Dendritic cell treated with granulocyte-macrophage colony-stimulating factor and Interleukin-4, amounts not matched to agents 40 ng/mL and 50 ng/mL, for 4 days (primary cell): ENCODE results near the gene RFESD.
"Not testable (repeated sequence)": the region's sequence is repeated elsewhere in the genome, so short reads cannot be mapped to it uniquely, and the experiment has no call there.

Experiments used
- H3K27ac Mint-ChIP-seq: one replicate; pipeline ENCODE4 v1.8.0; 2022; ENCODE audit warnings: mild to moderate bottlenecking, mixed read lengths
- H3K27me3 Mint-ChIP-seq: one replicate; pipeline ENCODE4 v1.8.0; 2022; ENCODE audit warnings: mild to moderate bottlenecking, mixed read lengths
- H3K36me3 Mint-ChIP-seq: one replicate; pipeline ENCODE4 v1.8.0; 2022; ENCODE audit warnings: low read depth, mixed read lengths
- H3K4me1 Mint-ChIP-seq: one replicate; pipeline ENCODE4 v1.8.0; 2022; ENCODE audit warnings: low read depth, mixed read lengths
- H3K4me3 Mint-ChIP-seq: one replicate; pipeline ENCODE4 v1.8.0; 2022; ENCODE audit warnings: mild to moderate bottlenecking, moderate library complexity, mixed read lengths
- H3K9me3 Mint-ChIP-seq: one replicate; pipeline ENCODE4 v1.8.0; 2022; ENCODE audit warnings: mixed read lengths
- intact Hi-C: fragments of 100-400 bp; cut with micrococcal nuclease; formaldehyde crosslinking; loops from one replicate; pipeline ENCODE4 v1.15.0; 2022

The RFESD gene

DNA sequence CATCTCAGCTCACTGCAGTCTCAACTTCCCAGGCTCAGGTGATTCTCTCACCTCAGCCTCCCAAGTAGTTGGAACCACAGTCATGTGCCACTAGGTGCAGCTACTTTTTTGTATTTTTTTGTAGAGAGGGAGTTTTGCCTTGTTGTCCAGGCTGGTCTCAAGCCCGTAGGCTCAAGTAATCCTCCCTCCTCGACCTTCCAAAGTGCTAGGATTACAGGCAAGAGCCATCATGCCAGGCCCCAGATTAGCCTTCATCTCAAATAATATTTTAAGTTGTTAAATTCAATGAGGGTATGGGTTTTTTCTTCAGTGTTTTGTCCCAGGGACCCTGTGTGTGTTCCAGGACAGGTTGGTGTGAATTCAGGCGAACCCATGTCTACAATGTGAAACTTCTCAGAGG is 12.5 kb upstream of the RFESD start:
- H3K4me3 Mint-ChIP-seq: no peak overlapping the region
- H3K27ac Mint-ChIP-seq: no peak overlapping the region

DNA sequence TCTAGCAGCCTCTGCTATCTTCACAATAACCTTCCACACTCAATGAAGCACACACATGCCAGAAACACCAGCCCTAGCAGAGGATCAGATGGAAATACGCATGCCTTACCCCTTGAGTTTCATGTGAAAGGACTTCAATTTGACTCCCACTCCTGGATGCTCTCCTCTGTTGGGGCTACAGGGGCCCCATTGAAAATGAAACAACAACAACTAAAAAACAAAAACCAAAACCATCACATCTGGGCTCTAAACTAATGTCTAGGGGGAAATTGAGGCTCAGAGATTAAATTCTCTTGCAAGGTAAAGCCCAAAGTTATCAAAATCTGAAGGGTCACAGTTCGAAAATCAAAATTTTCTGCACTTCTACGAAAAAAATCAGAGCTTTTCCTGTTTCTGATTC is 7.9 kb upstream of the RFESD start:
- H3K36me3 Mint-ChIP-seq: no peaks in the 10 kb centered on the region
- H3K27me3 Mint-ChIP-seq: peaks cover 2% of the 10 kb centered on the region
- H3K4me3 Mint-ChIP-seq: no peak overlapping the region
- no peaks in the 10 kb centered on the region for H3K9me3 Mint-ChIP-seq
- no peaks in the 10 kb centered on the region for H3K4me1 Mint-ChIP-seq
- H3K27ac Mint-ChIP-seq: no peak overlapping the region
- intact Hi-C loops: no loop called here

More for the DNA sequence above, 12.5 kb upstream of the RFESD start:
- H3K36me3 Mint-ChIP-seq: no peaks in the 10 kb centered on the region
- intact Hi-C loops: no loop called here
- H3K27me3 Mint-ChIP-seq: no peaks in the 10 kb centered on the region
- H3K9me3 Mint-ChIP-seq: peaks cover 9% of the 10 kb centered on the region
- peaks cover 16% of the 10 kb centered on the region for H3K4me1 Mint-ChIP-seq

DNA sequence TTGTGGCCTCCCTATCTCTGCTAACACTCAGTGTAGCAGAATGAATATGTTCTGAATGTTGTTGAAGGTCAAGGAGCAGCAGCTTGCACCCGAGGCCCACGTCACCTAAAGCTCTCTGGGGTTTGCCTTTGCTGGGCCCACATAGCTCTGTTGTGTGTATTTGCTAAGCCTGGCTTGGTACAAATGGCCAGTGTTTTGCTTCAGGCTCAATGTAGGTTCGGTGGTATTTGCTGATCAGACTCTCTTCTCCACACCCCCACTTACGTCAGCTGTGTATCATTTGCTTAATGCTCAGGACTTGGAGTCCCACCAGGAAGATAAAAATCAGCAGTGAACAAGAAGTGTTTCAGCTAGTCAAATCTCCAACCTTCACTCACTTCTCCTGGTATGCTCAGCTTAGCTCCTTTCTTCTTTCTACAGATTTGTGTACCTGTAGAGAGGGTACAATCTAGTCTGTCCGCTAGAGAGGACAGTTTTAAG is 4.8 kb upstream of the RFESD start:
- intact Hi-C loops: loop anchor here (10.0 kb wide), 2 partner anchors 323 to 963 kb away; partner anchors contain the start of gene ELL2
- Mint-ChIP-seq H3K27ac (no peak overlapping the region), H3K4me3 (no peak overlapping the region)

DNA sequence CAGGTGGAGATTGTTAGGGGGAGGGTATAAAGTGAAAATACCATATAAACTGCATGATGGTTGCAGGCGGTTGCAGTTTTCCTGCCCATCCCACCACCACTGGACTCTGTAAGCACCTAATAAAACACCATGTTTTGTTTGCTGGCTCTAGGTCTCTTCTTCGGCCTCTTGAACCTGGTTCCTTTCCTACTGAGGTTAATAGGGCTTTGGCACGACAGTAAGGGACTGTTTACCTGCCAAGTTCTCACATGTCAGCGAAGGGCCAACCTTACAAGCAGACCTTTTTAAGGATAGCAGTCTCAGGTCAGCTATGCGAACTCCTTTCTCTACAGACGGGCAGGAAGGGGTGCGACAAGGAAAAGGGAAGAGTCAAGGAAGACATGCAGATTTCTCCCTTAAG is 3.4 kb upstream of the RFESD start:
- intact Hi-C loops: loop anchor here (10.0 kb wide), 2 partner anchors 322 to 962 kb away; partner anchors contain the start of gene ELL2
- H3K4me1 Mint-ChIP-seq: peaks cover 6% of the 10 kb centered on the region
- H3K27me3 Mint-ChIP-seq: peaks cover 2% of the 10 kb centered on the region
- no peaks in the 10 kb centered on the region for H3K9me3 Mint-ChIP-seq
- H3K36me3 Mint-ChIP-seq: no peaks in the 10 kb centered on the region
- H3K4me3 Mint-ChIP-seq: no peak overlapping the region
- no peak overlapping the region for H3K27ac Mint-ChIP-seq

More for the DNA sequence above, 4.8 kb upstream of the RFESD start:
- Mint-ChIP-seq H3K9me3 (no peaks in the 10 kb centered on the region), H3K4me1 (peaks cover 6% of the 10 kb centered on the region), H3K27me3 (peaks cover 2% of the 10 kb centered on the region), H3K36me3 (no peaks in the 10 kb centered on the region)

DNA sequence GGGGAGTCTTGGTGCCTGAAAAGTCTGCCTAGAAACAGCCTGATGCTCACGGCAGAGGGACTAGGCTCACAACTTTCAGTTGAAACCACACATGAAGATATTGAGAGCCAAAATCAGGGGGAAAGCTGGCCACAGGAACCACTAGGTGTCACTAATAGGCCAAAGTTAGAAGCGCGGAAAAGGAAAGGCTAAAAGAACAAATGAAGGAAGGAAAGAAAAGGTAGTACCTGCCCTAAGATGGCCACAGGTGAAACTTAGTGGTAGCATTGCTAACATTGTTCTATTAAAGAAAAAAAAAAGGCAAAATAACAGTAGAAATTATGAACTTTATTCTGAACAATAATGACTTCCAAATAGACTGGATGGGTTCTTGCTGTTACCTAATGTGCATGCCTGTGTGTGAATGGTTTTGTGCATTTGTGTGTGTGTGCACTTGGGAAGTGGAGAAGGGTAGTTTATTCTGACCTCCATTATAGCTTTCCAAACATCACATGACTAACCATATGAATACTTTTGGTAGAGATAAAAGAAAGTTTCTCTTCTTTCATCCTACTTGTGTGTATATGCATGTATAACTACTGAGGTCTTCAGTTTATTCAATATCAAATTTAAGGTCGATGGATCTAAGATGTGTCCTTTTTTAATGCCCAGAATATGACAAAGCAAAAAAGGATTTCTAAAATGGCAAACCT is 2.1 kb upstream of the RFESD start:
- Mint-ChIP-seq H3K36me3 (no peaks in the 10 kb centered on the region), H3K4me1 (peaks cover 6% of the 10 kb centered on the region), H3K27me3 (no peaks in the 10 kb centered on the region), H3K4me3 (no peak overlapping the region), H3K9me3 (no peaks in the 10 kb centered on the region), H3K27ac (no peak overlapping the region)
- intact Hi-C loops: loop anchor here (10.0 kb wide), 2 partner anchors 320 to 960 kb away; partner anchors contain the start of gene ELL2

DNA sequence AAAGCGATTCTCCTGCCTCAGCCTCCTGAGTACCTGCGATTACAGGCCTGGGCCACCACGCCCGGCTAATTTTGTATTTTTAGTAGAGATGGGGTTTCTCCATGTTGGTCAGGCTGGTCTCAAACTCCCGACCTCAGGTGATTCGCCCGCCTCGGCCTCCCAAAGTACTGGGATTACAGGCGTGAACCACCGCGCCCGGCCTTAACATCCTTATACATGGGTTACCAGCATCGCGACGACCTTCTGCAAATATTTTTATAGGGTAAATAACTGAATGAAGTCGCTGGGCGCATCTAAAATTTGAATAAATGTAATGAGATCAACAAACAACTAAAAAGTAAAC is 380 bp upstream of the RFESD start:
- intact Hi-C loops: loop anchor here (2.0 to 10.0 kb wide), 3 partner anchors 197 to 959 kb away; partner anchors contain the start of gene ELL2
- H3K27me3 Mint-ChIP-seq: not testable (repeated sequence)

DNA sequence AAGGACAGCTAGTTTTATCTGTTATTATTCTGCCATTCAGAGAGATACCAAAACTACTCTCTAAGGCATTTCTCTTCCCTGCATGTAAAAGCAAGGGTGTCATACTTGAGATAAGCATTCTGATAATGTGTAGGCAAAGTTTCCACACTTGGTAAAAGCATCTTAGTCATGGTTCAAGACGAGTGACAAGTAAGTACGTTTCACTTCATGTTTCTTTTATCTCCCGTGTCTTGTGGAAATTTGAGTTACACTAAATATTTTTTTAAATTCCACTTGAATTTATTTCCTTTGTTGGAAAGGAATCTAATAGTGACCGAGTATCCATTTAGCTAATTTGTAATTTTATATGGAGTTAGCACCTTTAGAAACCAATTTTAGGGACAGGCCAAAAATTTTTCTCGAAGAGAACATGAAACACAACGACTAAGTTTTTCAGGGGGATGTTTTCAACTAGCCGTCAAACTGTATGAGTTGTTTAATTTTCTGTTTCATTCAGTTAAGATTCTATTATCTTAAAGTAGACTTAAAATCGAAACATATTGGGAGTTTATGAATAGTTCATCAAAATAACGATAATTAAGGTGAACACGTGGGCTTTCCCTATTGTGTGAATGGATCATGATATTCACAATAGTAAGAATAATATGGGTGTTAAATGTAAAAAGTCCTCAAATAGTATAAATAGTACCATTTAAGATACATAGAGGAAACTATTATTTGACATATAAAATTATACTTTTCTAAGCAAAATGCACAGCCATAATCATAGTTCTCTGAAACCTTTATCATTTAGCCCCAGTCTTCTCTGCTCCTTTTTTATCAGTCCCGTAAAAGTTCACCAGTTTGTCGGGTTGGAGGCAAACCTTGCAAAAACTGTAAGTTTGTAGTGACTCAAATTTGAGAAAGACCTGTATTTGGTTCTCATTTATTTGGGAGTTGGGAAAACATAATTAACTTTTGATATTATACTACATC is 1.6 kb downstream of the RFESD start:
- H3K27me3 Mint-ChIP-seq: no peaks in the 10 kb centered on the region
- peaks cover 6% of the 10 kb centered on the region for H3K4me1 Mint-ChIP-seq
- no peaks in the 10 kb centered on the region for H3K9me3 Mint-ChIP-seq
- H3K27ac Mint-ChIP-seq: no peak overlapping the region
- H3K36me3 Mint-ChIP-seq: no peaks in the 10 kb centered on the region
- H3K4me3 Mint-ChIP-seq: no peak overlapping the region
- intact Hi-C loops: loop anchor here (2.0 to 10.0 kb wide), 3 partner anchors 195 to 957 kb away; partner anchors contain the start of gene ELL2

More for the DNA sequence above, 380 bp upstream of the RFESD start:
- not testable (repeated sequence) for H3K9me3 Mint-ChIP-seq, H3K4me3 Mint-ChIP-seq, H3K36me3 Mint-ChIP-seq, H3K4me1 Mint-ChIP-seq
- H3K27ac Mint-ChIP-seq: peak overlapping the region; percentile 92

DNA sequence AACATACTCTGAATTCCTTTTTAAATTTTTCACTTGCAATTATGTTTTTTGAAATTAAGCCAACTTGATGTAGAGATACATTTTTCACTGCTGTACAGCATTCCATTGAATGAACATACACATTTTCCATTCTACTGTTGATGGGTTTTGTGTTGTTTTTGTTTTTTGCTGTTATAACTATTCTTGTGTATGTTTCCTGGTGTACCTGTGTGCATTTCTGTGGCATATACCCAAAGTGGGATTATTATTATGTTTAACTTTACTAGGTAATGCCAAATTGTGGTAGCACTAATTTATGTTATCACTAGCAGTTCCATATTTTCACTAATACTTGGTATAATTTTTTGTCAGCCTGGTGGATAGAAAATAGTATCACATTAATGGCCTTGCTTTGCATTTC is 2.7 kb downstream of the RFESD start:
- intact Hi-C loops: loop anchor here (10.0 kb wide), 2 partner anchors 316 to 956 kb away; partner anchors contain the start of gene ELL2

DNA sequence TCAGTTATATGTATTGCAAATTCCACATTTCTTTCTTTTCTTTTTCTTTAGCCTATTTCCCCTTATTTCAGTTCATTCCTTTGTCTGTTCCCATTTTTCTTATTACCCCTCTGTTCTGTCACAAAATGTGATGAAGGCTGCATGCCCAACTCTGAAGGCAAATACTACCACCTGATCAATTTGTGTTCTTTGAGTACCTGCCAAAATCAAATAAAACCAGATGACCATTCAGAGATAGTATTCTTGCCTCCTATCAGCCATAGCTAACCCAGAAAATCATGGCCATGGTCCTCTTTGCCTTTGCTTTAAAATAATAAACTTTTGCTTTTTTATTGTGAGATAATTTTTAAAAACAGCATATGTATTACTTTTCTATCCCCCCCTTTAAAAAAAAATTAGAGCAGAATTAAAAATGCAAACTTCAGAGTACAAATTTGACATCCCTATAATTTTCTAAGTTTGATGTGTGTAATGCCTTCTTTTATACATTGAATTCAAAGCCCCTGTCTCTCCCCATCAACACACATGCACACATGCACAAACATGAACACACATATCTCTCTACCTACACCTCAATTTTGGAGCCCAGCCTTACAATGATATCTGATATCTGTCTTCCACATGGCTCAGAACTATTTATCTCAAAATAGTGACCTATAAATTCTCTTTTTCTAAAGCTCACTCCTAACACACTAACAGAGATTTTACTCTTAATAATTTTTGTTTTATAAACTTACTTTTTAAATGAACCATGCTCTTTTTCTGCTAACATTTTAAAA is 3.5 kb downstream of the RFESD start:
- Mint-ChIP-seq H3K9me3 (no peaks in the 10 kb centered on the region), H3K27me3 (no peaks in the 10 kb centered on the region), H3K27ac (no peak overlapping the region), H3K4me1 (no peaks in the 10 kb centered on the region), H3K4me3 (no peak overlapping the region), H3K36me3 (no peaks in the 10 kb centered on the region)
- intact Hi-C loops: loop anchor here (10.0 kb wide), 2 partner anchors 315 to 955 kb away; partner anchors contain the start of gene ELL2

More for the DNA sequence above, 2.7 kb downstream of the RFESD start:
- H3K36me3 Mint-ChIP-seq: no peaks in the 10 kb centered on the region
- no peaks in the 10 kb centered on the region for H3K27me3 Mint-ChIP-seq
- H3K27ac Mint-ChIP-seq: no peak overlapping the region
- H3K9me3 Mint-ChIP-seq: no peaks in the 10 kb centered on the region
- peaks cover 4% of the 10 kb centered on the region for H3K4me1 Mint-ChIP-seq
- no peak overlapping the region for H3K4me3 Mint-ChIP-seq

DNA sequence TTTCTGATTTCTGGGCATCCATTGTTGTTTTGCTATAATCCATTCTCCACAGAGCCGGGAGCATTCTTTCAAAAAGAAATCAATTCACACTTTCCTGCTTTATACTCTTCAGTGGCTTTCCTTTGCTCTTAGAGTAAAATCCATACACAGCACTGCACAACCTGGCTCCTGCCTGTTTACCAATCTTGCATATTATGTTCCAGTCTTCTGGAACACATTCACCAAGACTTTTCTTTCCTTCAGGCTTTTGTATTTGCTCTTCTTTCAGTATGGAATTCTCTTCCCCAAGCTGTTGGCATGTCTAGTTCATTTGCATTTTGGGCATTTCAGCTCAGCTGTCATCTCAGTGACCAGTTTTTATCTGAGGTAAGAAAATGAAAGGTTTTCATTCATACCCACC is 6.3 kb downstream of the RFESD start:
- H3K36me3 Mint-ChIP-seq: no peaks in the 10 kb centered on the region
- no peak overlapping the region for H3K4me3 Mint-ChIP-seq
- H3K27ac Mint-ChIP-seq: no peak overlapping the region
- H3K9me3 Mint-ChIP-seq: no peaks in the 10 kb centered on the region
- no peaks in the 10 kb centered on the region for H3K27me3 Mint-ChIP-seq
- intact Hi-C loops: no loop called here
- H3K4me1 Mint-ChIP-seq: no peaks in the 10 kb centered on the region

DNA sequence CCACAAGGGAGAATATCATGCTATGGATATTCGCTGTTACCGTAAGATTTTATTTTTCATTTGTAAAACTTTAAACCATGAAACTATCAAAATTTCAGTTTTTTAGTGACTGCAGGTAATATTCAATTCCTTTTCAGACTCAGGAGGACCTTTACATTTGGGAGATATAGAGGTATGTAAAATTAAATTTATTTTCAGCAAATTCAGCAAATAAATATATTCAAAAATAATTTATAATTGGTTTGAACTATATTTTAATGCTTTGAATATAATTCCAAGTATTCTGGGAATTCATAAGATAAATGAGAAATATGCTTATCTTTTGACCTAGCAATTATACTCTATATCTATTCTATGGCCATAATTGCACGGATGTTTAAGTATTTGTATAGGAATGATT is 7.6 kb downstream of the RFESD start:
- Mint-ChIP-seq H3K36me3 (no peaks in the 10 kb centered on the region), H3K9me3 (no peaks in the 10 kb centered on the region), H3K4me3 (no peak overlapping the region), H3K27ac (no peak overlapping the region), H3K27me3 (no peaks in the 10 kb centered on the region), H3K4me1 (no peaks in the 10 kb centered on the region)
- intact Hi-C loops: no loop called here

DNA sequence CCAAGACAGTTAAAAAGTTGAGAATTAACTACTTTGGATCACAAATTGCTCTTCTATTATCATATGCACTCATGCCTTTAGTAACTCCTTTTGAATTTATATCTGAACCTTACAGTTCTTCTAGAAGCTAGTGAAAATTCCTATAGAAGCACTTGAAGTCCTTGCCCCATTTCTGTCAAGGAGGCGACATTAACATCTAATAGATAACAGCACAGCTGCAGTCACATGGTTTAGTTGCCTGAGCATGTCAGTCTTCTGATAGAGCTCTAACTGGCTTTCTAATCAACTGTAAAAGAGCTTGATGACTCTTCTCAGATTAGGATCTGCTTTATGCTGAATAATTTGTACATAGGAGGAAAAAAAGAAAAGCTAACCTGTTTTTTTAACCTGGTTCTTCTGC is 9.0 kb downstream of the RFESD start:
- no peaks in the 10 kb centered on the region for H3K36me3 Mint-ChIP-seq
- H3K9me3 Mint-ChIP-seq: no peaks in the 10 kb centered on the region
- intact Hi-C loops: no loop called here
- no peak overlapping the region for H3K4me3 Mint-ChIP-seq
- no peaks in the 10 kb centered on the region for H3K4me1 Mint-ChIP-seq
- H3K27ac Mint-ChIP-seq: no peak overlapping the region
- H3K27me3 Mint-ChIP-seq: no peaks in the 10 kb centered on the region

DNA sequence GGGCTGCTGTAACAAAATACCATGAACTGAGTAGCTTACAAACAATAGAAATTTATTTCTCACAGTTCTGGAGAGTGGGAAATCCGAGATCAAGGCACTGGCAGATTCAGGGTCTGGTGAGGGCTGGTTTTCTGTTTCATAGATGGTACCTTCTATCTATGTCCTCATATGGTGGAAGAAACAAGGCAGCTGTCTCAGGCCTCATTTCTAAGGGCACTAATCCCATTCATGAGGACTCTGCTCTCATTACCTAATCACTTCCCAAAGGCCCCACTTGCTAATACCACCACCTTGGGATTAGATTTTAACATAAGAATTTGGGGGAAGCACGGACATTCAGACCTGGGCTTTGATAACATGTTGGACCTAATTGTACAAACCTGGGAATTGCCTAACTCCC is 13.5 kb downstream of the RFESD start:
- intact Hi-C loops: loop anchor here (10.0 kb wide), 1 partner anchor 675 kb away; no protein-coding TSS in a partner anchor
- Mint-ChIP-seq H3K27ac (no peak overlapping the region), H3K4me3 (no peak overlapping the region), H3K4me1 (no peaks in the 10 kb centered on the region), H3K9me3 (no peaks in the 10 kb centered on the region), H3K36me3 (no peaks in the 10 kb centered on the region), H3K27me3 (no peaks in the 10 kb centered on the region)
